ENCODE measurements around the gene MAOB. TPM values are rescaled to one million over a fixed set of nuclear protein-coding genes. Genes with fewer than 3 reads are reported as not detected.

MAOB gene
- total and polyA plus RNA-seq, 2 donors, result 12.3 to 60.3 TPM

Other genes with a start within 250 kb of the MAOB start
- 50.6 TPM for gene MAOA, start 226.2 kb downstream of the MAOB start, total RNA-seq
- gene MAOA, start 226.2 kb downstream of the MAOB start, polyA plus RNA-seq, result 95.1 TPM
- 2.5 TPM for gene NDP, start 90.9 kb upstream of the MAOB start, total RNA-seq
- 0.62 TPM for gene NDP, start 90.9 kb upstream of the MAOB start, polyA plus RNA-seq